Measurements from ENCODE around the gene OGN. TPM values are rescaled to one million over a fixed set of nuclear protein-coding genes. Genes with fewer than 3 reads are reported as not detected.
A peak's percentile ranks its signal among the peaks of the same experiment; 100 is the strongest.

Gene OGN
- total and polyA plus RNA-seq, 2 of the 13 experiments (the other 11 are each of a cell fraction or from before 2014, with no cell fraction given) = not detected

DNA sequence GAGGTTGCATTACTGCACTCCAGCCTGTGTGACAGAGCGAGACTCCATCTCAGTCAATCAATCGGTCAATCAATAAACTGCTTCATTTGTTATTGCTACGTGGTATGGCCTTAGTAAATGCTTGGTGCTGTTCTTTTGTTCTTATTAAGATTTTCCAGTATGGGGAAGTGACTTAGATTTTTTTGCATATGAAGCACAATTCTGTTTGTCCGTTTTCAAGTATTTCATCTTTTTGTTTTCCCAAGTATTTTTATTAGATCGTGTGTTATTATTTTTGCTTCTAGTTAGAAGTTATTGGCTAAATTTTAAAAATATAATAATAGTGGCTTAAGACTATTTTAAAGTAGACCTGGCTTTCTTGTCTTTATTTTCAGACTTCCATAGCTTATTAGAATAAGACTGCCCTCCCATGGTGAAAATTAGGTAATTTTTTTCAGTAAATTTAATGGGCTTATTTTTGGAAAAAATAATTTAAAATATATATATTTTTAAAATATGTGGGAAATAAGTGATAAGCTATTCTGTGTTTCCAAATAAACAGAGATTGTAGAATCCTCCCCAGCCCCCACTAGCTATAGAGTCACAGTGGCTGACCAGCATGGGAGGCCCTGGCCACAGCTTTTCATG is 34.6 kb upstream of the OGN start:
- H3K4me1 ChIP-seq (ENCODE audit: insufficient read depth, low read length) = no peaks in the 10 kb centered on the region
- H2AFZ ChIP-seq (ENCODE audit: low read length) = no peak overlapping the region
- TF ChIP-seq STAT5B (CRISPR knock-in tag; IDR thresholded peaks at IDR 0.05) (no peak), STAG1 (CRISPR knock-in tag; IDR thresholded peaks at IDR 0.05) (peak; percentile 38; the same call in 1 of the 2 replicates), PPARG (CRISPR knock-in tag; conservative IDR thresholded peaks at IDR 0.05) (no peak), MAFK (conservative IDR thresholded peaks at IDR 0.05 in 1 of 2, IDR thresholded peaks at IDR 0.05 in 1 of 2; ENCODE audit: low read length in 2 of 2) (peak; percentile 37 to 50; a peak in 2 of 4 replicates), ZNF777 (CRISPR knock-in tag; IDR thresholded peaks at IDR 0.05) (no peak)
- TF ChIP-seq, protein P1, sequence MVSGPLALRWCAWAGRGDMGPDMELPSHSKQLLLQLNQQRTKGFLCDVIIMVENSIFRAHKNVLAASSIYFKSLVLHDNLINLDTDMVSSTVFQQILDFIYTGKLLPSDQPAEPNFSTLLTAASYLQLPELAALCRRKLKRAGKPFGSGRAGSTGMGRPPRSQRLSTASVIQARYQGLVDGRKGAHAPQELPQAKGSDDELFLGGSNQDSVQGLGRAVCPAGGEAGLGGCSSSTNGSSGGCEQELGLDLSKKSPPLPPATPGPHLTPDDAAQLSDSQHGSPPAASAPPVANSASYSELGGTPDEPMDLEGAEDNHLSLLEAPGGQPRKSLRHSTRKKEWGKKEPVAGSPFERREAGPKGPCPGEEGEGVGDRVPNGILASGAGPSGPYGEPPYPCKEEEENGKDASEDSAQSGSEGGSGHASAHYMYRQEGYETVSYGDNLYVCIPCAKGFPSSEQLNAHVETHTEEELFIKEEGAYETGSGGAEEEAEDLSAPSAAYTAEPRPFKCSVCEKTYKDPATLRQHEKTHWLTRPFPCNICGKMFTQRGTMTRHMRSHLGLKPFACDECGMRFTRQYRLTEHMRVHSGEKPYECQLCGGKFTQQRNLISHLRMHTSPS (CRISPR knock-in tag; IDR thresholded peaks at IDR 0.05; ENCODE audit: low read depth) = no peak
- no peaks in the 10 kb centered on the region for H4K20me1 ChIP-seq (ENCODE audit: insufficient read depth, low read length)
- in situ Hi-C loops (cut with HindIII; ENCODE audit: extremely low pct_ligation_motif_present, low pct_unique_long_range_greater_than_20kb) (loop anchor here (25.0 kb wide), 1 partner anchor 302 kb away; no protein-coding TSS in a partner anchor), intact Hi-C loops (cut with micrococcal nuclease; ENCODE audit: unreplicated experiment) (loop anchor here (5.0 kb wide), 1 partner anchor 302 kb away; no protein-coding TSS in a partner anchor)
- ATAC-seq (no peak), DNase-seq (ENCODE audit: low spot score) (no peak), FAIRE-seq (no peak)
- H3K4me2 ChIP-seq (ENCODE audit: low read depth, low read length) = no peak overlapping the region
- no peaks in the 10 kb centered on the region for H3K9me3 ChIP-seq (ENCODE audit: low read length)
- H3K27ac ChIP-seq (ENCODE audit: extremely low read length, insufficient read depth, low read length) = no peak overlapping the region
- H3K36me3 ChIP-seq (replicated peaks in 1 of 2; ENCODE audit: control insufficient read depth in 1 of 2, insufficient read depth in 2 of 2, low read length in 2 of 2) = no peaks in the 10 kb centered on the region
- H3K9ac ChIP-seq (ENCODE audit: insufficient read depth, low read depth, low read length) = no peak overlapping the region
- no peaks in the 10 kb centered on the region for H3K27me3 ChIP-seq (ENCODE audit: control insufficient read depth in 1 of 2, insufficient read depth in 2 of 2, low read length in 2 of 2)
- ChIA-PET CTCF (ENCODE audit: low intra/inter-chr PET ratio, low total read pairs) (interaction anchor here (1.2 to 1.5 kb wide), 2 partner anchors 196 to 300 kb away, joined by 3 to 7 read pairs; no protein-coding TSS in a partner anchor), POLR2A (interaction anchor here (1.2 kb wide), 1 partner anchor 300 kb away, joined by 3 read pairs; no protein-coding TSS in a partner anchor)
- no peak overlapping the region for H3K4me3 ChIP-seq (replicated peaks in 1 of 3; ENCODE audit: insufficient read depth in 1 of 3, low read depth in 2 of 3, low read length in 3 of 3)
- WGBS (ENCODE audit: low lambda C conversion rate) = 75% methylated on average over 5 of the region's 5 CpGs
- BruUV-seq (replicated peaks) = no TSS peak
- no peaks in the 10 kb centered on the region for H3K79me2 ChIP-seq (ENCODE audit: insufficient read depth, low read length)

All from HepG2 (cell line).